GM21381 (cell line): ENCODE measurements around the gene PKNOX2.
"Not testable (repeated sequence)": the region's sequence is repeated elsewhere in the genome, so short reads cannot be mapped to it uniquely, and the experiment has no call there.

Source experiments
- ATAC-seq: cut with Tn5 transposase; IDR thresholded peaks from one replicate; pipeline ENCODE4 v1.9.1; 2021; ENCODE audit warnings: mild to moderate bottlenecking, moderate library complexity; ENCODE audit not compliant: unreplicated experiment

Gene PKNOX2

GRCh38 chr11:125201525-125202141 lies 37.1 kb downstream of the PKNOX2 start:
- ATAC-seq, result no peak

DNA sequence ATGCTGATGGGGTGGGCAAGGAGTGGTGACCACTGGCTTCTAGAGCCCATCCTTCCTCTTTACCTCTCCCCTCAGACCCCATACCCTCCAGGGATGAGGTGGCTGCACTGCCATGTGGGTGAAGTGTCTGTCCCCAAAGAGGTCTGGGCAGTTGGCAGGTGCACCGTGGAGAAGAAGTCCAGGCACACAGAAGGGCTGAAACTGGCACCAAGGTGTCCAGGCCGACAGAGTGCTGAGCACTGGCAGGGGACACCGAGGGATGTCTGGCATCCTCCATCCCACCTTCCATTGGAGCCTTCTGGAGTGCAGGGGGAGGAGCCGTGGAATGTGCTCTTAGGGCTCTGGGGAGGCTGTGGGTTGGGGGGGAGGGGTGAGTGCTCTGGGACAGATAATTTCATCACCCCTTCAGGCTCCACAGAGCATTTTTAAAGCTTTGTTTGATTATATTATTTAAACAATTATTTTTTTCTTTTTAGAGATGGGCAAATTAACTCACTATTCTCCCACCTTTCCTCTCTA lies 37.9 kb downstream of the PKNOX2 start:
- ATAC-seq, result no peak

- no peak for ATAC-seq
These were observed 38.4 kb downstream of the PKNOX2 start for GRCh38 chr11:125202977-125203376.

DNA sequence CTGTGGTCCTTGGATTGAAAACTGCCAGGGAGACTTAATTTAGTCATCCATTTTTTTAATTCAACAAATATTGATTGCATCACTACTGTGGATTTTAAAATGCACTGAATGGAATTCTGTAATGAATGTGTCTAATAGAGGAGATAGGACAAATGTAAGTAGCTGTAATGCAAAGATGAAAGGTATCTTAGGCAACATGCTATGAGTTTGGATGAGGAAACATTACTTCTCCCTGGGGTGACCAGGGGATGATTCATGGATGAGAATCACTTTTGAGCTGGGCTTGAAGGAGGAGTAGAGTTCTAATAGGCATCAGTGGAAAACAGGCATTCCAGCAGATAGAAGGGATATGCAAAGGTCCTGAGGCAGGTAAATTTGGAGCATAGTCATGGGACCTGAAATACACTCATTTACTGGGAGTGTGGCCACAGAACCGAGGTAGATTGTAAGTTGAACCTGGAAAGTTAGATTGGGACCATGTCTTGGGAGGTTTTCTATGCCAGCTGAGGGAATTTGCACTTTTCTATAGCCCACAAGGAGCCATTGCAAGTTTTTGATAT lies 43.4 kb downstream of the PKNOX2 start:
- no peak for ATAC-seq

GRCh38 chr11:125210066-125210465 lies 45.5 kb downstream of the PKNOX2 start:
- ATAC-seq, result no peak

DNA sequence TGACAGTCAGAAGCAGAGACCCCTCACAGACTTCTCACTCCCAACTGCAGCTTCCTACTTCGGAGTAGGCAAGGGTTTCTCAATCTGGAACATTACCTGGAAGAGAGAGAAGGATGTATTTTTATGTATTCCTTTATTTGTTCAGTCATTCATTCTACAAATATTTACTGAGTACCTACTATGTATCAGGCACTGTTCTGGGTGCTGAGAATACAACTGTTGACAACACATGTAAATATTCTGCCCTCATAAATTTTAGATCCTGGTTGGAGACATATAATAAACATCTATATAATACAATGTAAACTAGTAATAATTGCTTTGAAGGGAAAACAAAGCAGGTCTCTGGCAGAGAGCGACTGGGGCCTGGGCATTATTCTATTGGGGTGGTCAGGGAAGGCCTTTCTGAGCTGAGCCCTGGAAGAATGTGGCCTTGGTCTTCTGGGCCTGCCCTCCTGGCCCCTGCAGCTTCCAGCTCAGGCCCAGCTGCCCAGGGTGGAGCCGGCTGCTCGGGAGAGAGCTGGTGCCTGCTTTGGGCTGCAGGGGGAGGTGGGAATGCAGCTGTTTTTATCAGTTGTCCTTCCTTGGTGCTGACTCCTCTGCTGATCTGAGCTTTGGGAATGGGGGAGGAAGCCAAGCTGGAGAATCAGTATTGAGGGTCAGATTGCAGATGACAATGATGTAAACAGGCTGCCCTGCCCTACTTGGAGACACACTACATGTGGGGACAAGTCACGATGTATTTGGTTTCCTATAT lies 46.8 kb downstream of the PKNOX2 start:
- no peak for ATAC-seq

GRCh38 chr11:125211948-125212340 lies 47.4 kb downstream of the PKNOX2 start:
- no peak for ATAC-seq

- ATAC-seq, result no peak
These were observed 50.3 kb downstream of the PKNOX2 start for GRCh38 chr11:125214601-125215565.

DNA sequence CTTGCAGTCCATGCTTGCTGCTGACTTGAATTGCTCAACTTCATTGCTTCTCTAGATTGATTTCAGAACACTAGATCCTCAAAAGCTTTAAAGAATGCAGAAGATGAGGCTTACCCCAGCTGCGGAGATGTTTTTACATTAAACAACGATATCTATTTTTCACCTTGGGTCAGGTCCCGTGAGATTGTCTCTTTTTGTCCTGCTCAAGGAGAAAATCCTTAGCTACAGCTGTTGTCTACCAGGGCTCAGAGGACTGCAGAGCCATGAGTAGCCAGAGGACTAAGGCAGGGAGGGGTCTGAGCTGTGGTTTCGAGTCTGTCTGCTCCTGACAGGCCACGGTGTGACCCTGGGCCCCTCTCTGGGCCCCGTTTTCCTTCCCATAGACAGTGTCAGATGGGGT lies 51.4 kb downstream of the PKNOX2 start:
- no peak for ATAC-seq

DNA sequence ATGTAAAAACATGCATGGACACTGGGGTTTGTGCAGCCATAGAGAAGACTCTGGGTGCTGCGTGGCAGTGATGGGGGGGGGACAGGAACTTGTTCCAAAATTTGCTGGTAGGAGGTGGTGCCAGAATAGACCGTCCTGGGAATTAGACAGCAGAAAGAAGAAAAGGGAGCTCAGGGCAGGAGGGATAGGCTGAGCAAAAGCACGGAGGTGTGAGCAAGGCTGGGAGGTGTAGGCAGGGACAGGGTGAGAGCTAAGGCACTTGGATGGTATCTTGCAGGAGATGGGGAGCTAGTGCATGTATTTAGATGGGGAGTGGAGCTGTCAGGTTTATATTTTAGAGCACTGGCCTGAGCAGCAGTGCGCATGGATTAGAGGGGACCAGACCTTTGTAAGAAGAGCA lies 53.8 kb downstream of the PKNOX2 start:
- ATAC-seq, result no peak

DNA sequence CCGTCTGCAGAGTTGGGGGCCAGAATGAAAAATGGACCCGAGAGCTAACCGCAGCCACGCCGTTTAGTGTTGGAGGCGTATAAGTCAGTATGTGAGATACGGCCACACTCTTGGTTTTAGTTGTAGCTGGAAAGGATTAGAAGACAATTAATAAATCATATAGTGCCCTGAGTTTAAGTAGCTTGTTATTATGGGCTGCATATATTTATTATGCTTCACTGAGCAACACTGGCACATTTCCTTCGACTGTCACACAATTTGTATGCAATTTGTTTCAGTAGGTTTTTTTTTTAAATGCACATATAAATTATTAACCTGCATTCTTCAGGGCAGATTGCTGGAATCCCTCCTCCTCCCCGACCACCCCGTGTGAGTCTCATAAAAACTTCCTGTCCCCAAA lies 56.9 kb downstream of the PKNOX2 start:
- no peak for ATAC-seq

DNA sequence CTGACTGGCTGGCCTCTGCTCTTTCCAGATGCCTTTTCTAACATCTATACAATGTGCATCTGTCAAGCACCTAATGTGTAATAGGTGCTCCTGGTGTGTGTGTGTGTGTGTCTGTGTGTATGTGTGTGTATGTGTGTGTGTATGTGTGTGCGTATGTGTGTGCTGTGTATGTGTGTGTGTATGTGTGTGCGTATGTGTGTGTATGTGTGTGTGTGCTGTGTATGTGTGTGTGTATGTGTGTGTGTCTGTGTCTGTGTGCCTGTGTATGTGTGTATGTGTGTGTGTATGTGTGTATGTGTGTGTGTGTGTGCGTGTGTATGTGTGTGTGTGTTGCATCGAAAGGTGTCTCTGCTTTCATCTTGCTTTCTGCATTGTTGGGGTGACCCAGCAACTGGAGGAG lies 57.9 kb downstream of the PKNOX2 start:
- no peak for ATAC-seq

DNA sequence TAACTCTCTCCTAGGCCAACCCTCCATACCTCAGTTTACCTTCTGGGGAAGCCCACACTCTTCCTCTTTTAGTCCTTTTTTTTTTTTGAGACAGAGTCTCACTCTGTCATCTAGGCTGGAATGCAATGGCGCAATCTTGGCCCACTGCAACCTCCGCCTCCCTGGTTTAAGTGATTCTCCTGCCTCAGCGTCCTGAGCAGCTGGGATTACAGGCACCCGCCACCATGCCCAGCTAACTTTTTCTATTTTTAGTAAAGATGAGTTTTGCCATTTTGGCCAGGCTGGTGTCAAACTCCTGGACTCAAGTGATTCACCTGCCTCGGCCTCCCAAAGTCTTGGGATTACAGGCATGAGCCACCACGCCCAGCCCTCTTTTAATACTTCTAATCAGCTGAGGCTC lies 58.6 kb downstream of the PKNOX2 start:
- not testable (repeated sequence) for ATAC-seq

DNA sequence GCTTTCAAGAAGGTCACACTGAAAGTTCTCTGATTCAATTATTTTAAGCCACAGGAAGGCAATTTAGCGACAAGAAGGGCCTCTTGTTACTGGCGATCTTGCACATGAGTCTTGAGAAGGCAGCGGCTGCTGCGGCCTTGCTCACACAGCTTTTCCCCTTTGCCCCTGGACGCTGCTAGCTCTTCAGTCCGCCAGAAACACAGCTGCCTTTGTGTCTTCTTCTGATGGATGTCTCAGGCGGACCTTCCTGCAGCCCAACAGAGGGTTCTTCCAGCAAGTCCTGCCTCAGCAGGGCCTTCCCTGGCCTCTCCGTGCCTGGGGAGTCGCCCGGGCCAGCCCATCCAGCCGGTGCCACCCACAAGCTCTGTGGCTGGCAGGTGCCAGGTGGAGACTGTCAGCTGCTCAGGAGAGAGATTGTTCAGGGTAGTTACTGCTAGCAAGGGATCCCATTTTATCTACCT lies 59.4 kb downstream of the PKNOX2 start:
- ATAC-seq, result no peak

GRCh38 chr11:125224391-125225021 lies 60.0 kb downstream of the PKNOX2 start:
- no peak for ATAC-seq

DNA sequence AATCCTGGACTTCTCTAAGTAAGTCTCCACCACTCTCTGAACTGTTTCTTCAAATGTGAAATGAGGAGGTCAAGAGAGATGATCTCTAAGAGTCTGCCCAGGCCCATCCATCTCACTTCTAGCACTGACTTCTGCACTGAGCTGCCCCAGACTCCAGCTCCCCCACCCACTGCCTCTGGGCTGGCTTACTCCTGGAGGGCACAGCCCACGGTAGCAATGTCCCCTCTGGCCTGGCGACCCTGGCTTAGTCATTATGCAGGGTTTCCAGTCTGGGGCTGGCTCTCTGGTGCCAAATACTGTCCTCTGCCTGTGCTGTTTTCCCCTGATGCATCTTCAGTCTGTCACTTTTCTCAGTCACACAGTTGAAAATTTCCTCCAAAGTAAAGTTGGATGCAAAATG lies 60.9 kb downstream of the PKNOX2 start:
- ATAC-seq, result no peak

DNA sequence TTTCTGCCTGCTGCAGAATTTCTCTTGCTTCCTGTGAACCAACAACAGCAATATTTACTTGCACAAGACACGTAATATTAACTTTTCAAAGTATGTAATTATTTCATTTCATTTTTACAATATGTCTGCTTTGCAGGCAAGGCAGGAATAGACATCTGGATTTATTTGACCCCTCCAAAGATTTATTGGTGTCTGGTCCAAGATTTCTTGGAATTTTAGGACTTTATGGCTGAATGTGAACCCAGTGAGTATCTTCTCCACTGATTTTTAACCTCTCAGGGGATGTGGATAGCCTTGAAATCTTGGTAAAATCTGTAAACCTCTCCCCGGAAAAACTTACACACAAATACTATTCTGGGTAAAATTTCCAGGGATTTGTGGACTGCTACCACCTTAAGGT lies 61.5 kb downstream of the PKNOX2 start:
- ATAC-seq, result no peak

DNA sequence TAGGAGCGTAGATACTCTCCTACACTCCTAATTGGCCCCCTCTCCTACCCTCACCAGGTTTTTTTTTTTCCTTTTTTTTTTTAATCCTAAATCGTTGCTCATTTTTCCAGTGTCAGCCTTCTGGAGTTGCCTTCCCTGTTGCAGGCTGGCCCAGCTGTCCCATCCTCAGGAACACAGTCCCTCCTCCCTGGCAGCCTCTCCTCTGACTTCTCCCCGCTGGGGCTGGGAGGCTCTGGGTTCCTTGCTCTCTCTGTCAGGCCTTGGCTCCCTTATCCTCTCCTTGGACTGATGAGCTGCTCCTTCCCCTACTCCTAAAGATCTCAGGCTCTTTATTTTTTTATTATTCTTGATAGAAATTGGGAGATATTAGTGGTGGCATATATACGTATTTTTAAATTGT lies 62.2 kb downstream of the PKNOX2 start:
- no peak for ATAC-seq

DNA sequence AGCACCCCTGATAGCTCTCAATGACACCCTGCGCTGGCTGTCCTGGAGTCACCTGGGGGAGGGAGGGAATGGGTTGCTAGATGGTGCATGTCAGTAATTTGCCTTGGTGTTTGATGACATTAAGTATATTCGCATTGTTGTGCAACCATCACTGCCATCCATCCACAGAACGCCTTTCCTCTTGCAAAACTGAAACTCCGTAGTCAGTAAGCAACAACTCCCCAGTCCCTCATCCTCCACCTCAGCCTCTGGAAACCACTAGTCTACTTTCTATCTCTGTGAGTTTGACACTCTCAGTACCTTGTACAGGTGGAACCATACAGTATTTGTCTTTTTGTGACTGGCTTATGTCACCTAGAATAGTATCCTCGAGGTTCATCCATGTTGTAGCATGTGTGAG lies 62.6 kb downstream of the PKNOX2 start:
- no peak for ATAC-seq

GRCh38 chr11:125228445-125228844 lies 63.9 kb downstream of the PKNOX2 start:
- ATAC-seq, result no peak
